GM19324 (cell line): ENCODE measurements around the gene UBASH3A.
A peak's percentile ranks its signal among the peaks of the same experiment; 100 is the strongest.

Source experiments
- ATAC-seq: cut with Tn5 transposase; IDR thresholded peaks from one replicate; pipeline ENCODE4 v1.9.1; 2021; ENCODE audit warnings: mild to moderate bottlenecking, moderate library complexity; ENCODE audit not compliant: unreplicated experiment, low FRiP score

UBASH3A gene

GRCh38 chr21:42476388-42477331 lies 73.0 kb downstream of the UBASH3A start:
- ATAC-seq = no peak

DNA sequence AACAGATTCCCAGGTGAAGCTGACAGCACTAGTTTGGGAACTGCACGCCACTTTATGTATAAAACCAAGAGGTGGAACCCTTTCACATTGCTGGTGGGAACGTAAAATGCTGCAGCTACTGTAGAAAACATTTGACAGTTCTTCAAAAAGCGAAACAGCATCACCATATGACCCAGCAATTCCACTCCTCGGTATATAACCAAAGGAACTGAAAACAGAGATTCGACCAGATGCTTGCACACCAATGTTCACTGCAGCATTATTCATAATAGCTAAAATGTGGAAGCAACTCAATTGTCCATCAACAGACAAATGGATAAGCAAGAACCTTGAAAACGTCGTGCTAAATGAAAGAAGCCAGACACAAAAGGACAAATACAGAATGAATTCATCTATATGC lies 74.8 kb downstream of the UBASH3A start:
- no peak for ATAC-seq

- ATAC-seq = no peak
Observed at GRCh38 chr21:42479582-42479981, 75.9 kb downstream of the UBASH3A start.

DNA sequence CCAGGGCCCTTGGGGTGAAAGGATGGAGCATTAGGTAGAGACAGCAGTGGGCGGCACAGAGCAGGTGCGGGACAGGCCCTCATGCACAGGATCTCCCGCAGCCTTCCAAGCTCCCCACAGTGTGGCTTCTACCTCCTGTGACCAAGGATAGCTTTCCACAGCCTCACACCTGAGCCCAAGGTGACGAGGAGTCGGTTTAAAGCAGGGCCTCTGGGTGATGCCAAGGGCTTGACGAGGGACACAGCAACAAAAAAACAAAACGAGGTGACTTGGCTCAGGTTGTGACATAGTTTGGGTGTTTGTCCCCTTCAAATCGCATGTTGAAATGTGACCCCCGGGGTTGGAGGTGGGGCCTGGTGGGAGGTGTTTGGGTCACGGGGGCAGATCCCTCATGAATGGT lies 77.0 kb downstream of the UBASH3A start:
- no peak for ATAC-seq

DNA sequence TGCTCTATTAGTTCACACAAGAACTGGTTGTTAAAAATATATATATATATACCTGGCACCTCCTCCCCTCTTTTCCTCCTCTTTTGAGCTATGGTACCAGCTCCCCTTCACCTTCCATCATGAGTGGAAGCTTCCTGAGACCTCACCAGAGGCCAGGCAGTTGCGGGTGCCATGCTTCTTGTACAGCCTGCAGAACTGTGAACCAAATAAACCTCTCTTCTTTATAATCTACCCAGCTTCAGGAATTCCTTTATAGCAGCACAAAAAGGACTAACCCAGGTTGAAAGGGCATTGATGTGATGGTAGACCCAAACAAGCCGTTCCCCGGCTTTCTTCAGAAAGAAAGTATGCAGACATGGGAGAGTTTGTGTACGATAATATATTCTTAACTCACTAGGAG lies 77.5 kb downstream of the UBASH3A start:
- ATAC-seq = no peak

DNA sequence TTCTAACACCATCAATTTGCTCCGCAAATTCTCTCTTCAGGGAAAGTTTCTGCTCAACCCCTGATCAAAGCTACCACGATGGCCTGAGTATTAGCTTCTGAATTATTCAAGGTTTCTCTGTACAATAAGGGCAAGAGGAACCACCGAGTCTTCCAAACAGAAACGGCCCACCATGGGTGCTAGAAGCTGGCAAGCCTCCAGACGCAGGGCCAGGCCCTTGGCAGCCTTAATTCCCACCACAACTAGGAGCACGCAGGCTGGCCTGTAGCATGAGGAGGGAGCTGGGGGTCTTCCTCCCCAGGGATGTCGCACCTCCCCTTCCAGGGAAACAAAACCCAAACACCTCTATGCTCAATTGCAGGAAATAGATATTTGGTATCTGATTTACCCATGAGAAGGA lies 81.3 kb downstream of the UBASH3A start:
- no peak for ATAC-seq

DNA sequence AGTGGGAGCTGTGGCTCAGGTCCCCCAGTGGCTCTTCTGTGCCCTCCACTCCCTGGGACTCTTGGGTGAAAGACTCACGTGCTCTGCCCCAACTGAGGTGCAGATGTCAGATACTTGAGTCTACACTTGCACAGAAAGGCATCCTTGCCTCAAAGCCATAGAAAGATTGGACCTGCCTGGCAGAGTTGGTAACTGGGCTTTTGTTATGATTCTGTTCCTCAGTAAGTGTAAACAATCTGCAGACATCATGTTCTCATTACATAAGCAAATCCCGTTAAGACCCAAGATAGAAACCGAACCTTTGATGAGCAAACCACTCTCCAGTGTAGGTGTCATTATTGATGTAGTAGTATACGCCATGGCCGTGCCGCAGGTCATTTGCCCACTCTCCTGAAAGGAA lies 82.4 kb downstream of the UBASH3A start:
- ATAC-seq = no peak

- ATAC-seq = no peak
Observed at GRCh38 chr21:42486531-42486930, 82.8 kb downstream of the UBASH3A start.

- ATAC-seq = no peak
Observed at GRCh38 chr21:42489006-42489563, 85.4 kb downstream of the UBASH3A start.

- ATAC-seq = no peak
Observed at GRCh38 chr21:42489991-42490390, 86.3 kb downstream of the UBASH3A start.

GRCh38 chr21:42490720-42491119 lies 87.0 kb downstream of the UBASH3A start:
- ATAC-seq = no peak

DNA sequence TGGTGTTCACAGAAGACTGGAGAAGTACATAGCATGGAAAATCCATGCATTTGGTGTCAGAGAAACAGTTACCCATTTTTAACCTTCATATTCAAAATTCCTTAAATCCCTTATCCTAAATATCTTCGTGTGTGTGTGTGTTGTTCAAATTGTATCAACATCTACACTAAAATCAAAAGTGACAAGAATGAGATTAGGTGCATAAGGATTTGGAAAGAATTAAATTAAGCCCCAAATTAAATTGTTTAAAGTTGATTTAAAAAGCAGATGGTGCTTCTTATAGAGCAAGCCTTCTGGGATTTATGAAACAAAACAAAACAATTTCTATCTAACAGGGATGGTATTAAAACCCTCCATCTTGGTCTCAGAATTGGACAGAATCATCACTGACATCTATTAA lies 87.6 kb downstream of the UBASH3A start:
- ATAC-seq = no peak

- ATAC-seq = no peak
Observed at GRCh38 chr21:42492201-42492600, 88.5 kb downstream of the UBASH3A start.

GRCh38 chr21:42493109-42494060 lies 89.7 kb downstream of the UBASH3A start:
- ATAC-seq = no peak

DNA sequence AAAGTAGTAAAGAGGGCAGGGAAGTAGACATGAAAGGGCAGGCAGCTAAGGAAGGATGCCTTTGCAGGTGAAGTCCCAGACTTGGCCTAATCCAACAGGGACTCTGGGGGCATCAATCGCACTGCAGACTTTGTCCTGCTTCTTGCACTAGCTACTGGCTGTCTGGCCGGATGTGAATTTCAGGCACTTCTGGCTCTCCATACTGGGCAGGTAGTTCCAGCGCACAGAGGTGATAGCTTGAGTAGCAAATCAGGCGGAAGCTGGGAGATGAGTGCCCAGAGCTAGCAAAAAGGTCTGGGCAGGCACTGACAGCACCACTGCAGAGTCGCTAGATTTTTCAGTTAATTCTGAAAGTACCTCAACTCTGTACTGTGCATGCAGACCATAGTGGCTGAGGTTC lies 91.3 kb downstream of the UBASH3A start:
- ATAC-seq = no peak

DNA sequence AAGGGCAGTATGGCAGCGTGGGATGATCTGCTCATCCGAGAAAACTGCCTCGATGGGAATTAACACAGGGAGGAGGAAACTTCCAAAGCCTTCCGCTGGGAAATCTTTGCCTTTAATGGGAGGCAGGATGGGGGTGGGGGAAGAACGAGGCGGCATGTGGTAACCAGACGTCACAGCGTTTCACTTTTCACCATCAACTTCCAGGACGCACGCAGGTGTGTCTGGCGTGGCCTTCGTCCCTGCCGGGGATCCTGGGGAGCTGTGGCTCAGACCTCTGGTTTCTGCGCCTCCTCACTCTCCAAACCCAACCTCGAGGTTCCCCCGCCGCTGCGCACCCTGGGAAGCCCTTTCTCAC lies 92.0 kb downstream of the UBASH3A start:
- ATAC-seq = no peak

DNA sequence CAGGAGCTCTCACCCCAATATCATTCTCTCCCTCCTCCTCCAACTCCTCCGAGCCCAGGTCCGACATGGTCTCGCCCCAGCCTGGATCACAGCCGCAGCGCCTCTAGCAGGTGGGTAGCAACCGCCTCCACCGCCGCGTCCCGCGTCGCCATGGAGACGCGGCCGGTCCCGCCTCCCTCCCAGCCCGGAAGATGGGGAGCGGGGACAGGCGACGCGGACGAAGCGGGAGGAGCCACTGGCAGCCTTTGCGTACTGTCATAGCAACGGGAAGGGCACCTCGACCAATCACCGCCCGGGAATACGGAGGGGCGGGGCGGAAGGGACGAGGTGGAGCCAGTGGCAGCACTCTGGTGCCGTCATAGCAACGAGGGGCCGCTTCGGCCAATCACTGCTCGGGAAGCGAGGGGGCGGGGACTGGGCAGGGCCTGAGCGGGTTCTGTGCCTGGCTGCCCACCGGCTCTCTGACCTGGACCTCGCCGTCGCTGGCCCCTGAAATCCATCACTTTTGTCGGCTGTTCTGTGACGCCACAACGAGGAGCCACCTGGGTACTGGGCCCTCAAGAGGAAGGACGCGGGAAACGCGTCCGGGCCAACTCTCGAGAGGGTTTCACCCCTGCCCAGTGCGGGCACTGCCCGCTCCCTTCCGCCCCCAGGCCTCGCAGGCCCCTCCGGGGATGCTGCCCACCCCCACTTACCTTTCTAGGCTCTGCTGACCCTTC lies 92.6 kb downstream of the UBASH3A start, which contains the start of gene RSPH1:
TSS of gene RSPH1 (minus strand) at position 105 of the 719 bp plus-strand sequence. CDS start at position 67, 38 bp downstream.
- peak; percentile 98 for ATAC-seq

DNA sequence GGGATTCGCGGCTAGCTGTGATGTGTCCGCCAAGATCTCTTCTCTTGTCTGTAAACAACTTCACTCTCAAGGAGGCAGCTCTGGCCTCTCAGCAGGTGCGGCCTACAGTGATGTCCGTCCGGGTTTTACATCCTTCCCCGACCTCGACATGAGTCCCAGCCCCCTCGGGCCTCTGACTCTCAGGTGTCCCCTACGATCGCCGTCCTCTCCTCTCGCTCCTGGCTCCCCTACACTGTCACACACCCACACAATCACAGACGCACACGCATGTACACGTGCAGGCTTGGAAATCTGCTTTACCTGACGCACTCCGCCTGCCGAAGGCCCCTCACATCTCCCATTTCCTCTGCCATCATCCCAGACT lies 93.1 kb downstream of the UBASH3A start:
- no peak for ATAC-seq
